Stimulated activated CD4-positive, alpha-beta T cell treated with anti-CD3 and anti-CD28 coated beads, Interleukin-4, amount 100 ng/mL, for 48 hours (primary cell): ENCODE data around the gene SMIM38.

ENCODE experiments used
- DNase-seq, 2 donors: peaks; one replicate each; pipeline ENCODE4 v3.0.0-alpha.2; 2020; ENCODE audit warnings: low read depth in 2 of 2

SMIM38 gene

DNA sequence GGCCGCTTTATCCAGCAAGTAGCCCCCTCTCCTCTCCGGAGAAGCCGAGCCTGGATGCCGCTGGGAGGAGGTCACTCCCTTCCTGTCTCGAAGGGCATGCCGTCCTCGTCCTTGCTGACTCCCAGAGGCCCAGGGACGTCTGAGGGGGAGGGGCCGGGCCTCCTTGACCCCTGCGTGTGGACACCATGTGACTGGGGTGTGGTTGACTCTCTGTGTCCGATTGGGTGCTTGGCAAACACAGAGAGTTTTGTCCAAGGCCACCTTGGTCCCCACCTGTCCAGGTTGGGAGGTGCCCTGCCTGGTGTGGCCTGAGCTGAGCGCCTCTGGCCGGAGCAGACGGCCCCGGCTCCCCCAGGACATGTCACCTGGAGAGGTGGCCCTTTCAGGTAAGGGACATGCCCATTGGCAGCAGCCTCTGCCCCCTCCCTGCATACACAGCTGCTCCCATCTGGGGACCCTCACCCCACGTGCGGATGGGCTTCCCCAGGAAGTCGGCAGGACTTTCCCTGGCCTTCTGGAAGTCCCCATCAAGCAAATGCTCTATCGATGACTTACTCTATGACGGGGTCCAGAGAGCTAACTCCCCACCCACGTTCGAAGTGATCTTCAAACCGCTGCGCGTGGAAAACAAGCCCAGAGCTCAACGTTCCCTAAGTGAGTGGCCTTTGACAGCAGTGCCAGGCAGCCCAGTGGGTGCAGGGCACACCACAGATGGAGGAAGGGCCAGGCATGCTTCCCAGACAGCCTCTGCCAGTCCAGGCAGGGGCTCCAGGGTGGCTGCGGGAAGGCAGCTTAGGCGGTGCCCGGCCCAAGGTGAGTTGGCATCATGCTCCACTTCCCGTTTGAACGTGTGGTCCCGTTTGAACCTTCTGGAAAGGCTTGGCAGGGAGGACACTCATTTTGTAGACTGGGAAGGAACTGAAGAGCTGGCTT is at the start of gene SMIM38:
Gene SMIM38, plus strand, starts transcription at position 634 of the 933 bp plus-strand sequence. CDS start 1,912 bp downstream, outside the sequence.
- DNase-seq = no peak

DNA sequence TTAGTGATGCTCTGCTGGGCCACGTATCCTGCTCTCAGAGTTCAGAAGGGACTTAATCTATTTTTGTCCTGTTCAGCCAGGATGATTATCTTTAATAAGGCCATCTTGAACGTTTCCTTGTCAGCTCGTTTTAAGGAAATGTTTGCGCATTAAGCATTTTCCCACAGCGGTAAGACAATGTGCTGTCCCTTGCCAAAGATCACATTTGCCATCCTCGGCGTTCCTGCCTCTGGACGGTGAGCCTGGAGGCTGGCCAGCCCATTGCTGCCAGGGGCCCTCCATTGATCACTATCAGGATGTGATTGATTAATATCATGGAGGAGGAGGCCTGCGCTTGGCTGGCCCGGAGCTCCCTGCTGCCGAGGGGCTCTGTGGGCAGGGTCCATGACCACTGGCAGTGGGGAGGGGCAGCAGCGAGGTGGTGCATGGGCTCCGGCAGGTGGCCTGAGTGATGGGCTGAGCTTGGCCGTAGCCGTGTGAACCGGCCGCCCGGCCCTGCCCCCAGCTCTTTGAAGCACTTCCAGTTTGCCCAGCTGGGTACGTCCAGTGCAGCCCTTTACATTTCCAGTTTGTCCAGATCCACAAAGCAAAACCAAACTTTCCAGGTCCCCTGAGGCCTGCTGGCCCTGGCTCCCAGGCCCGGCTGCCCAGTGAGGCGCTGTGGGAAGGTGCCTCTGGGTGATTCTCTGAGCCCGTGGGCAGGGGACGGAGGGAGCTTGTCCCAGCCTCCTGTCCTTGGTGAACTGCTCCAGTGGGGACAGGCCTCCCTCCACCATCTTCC is 49.5 kb upstream of the SMIM38 start:
- no peak for DNase-seq

GRCh38 chr11:69107413-69107812 is 48.3 kb upstream of the SMIM38 start:
- no peak for DNase-seq

- DNase-seq = no peak
Observed at GRCh38 chr11:69108030-69108429, 47.7 kb upstream of the SMIM38 start.

GRCh38 chr11:69108559-69108958 is 47.2 kb upstream of the SMIM38 start:
- no peak for DNase-seq

DNA sequence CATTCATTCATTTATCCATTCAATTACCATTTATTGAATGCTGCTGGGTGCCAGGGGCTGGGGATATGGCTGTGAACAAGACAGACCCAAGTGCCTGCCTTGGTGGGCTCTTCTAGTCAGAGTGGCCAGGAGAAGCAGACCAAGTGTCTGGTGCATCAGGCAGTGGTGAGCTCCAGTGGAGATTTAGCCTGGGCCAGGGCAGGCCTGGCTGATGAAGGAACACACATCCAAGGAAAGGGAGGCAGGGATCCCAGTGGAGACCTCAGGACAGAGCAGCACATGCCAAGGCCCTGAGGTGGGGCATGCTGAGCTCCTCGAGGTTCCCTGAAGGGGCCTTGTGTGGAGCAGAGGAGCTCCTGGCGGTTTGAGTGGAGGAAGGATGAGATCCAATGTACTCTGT is 46.6 kb upstream of the SMIM38 start:
- no peak for DNase-seq

DNA sequence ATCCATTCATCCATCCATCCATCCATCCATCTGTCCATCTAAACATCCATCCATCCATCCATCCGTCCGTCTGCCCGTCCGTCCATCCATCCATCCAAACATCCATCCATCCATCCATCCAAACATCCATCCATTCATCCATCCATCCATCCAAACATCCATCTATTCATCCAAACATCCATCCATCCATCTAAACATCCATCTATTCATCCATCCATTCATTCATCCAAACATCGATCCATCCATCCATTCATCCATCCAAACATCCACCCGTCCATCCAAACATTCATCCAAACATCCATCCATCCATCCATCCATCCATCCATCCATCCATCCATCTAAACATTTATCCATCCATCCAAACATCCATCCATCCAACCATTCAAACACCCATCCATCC is 45.3 kb upstream of the SMIM38 start:
- DNase-seq = no peak

GRCh38 chr11:69111624-69112542 is 43.9 kb upstream of the SMIM38 start:
- DNase-seq = no peak

- DNase-seq = no peak
Observed at GRCh38 chr11:69113226-69113625, 42.5 kb upstream of the SMIM38 start.

- DNase-seq = no peak
Observed at GRCh38 chr11:69113646-69114340, 41.9 kb upstream of the SMIM38 start.

GRCh38 chr11:69114362-69114761 is 41.4 kb upstream of the SMIM38 start:
- no peak for DNase-seq

DNA sequence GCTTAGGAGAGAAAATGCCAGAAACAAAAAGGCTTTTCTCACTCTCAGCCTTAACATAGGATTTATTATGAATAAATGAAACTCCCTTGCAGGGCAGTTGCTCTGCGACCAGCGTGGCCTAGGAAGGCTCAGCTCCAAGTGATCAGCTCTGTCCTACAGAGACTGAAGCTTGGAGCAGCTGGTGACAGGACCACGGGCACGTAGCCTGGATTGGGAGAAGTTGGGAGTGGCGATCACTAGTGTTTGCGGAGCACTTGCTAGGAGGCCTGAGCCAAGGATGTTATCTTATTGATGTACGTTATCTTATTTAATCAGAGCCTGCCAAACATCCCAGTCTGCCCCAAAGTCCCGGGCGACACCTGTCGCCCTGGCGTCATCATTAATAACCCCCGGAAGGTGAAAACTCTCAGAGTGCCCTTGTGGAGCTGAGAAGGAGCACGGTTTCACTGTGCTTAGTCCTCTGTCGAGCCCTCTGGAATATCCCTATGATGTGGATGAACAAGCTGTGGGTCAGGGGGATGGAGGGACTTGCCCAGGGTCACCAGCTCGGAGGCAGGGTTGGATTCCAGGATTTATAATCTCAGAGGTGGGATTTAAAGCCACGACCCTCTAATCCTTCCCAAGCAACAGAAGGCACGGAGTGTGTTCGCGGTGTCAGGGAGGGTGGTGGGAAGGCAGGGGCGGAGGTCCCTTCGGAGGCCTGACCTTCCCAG is 40.8 kb upstream of the SMIM38 start:
- DNase-seq = no peak

- no peak for DNase-seq
Observed at GRCh38 chr11:69115586-69116560, 39.9 kb upstream of the SMIM38 start.

DNA sequence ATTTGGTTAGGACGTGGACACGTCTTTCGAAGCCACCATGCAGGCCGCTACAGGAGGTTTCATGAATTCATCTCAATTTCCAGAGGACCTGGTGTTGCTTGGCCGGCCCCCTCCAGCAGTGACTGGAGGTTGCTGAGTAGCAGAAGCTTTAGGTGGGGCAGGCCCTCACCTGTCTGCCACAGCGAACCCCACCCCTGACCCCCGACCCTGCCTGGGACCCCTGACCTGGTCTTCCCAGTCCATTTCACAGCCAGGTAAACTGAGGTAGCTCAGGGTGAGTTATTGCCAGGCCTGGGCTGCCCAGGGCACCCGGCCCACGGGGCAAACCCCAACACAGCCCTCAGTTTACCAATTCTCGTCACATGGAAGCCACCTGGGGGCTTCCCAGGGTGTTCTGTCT is 39.1 kb upstream of the SMIM38 start:
- no peak for DNase-seq

DNA sequence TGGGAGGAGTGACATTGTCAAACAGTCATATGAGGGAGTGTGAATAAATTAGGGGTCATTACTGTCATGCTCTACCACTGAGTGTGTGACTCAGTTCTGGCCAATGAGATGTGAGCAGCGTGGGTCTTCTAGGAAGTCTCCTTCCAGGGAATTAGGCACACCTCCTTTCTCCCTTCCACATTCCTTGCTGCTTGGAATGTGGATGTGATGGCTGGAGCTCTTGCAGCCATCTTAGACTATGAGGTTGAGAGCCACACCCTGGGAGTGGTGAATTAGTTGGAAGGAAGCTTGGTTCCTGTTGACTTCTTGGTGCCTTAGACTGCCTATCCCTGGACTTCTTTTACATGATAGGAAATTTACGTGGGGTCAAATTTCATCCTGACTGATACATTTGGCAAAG is 36.5 kb upstream of the SMIM38 start:
- DNase-seq = no peak

GRCh38 chr11:69120096-69120875 is 35.4 kb upstream of the SMIM38 start:
- no peak for DNase-seq

DNA sequence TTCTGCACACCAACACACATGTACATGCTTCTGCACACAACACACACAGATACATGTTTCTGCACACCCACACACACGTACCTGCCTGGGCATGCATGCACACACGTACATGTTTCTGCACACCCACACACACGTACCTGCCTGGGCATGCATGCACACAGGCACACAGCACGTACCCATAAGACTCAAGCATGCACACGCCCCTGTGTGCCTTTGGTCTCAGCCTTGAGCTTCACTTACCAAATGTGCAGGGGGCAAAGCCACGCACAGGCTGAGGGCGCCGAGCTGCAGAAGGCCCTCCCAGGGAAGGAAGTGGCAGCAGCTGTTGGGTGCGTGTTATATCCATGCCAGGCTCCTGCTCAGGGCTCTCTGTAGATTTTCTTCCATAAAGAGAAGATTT is 34.7 kb upstream of the SMIM38 start:
- DNase-seq = no peak

DNA sequence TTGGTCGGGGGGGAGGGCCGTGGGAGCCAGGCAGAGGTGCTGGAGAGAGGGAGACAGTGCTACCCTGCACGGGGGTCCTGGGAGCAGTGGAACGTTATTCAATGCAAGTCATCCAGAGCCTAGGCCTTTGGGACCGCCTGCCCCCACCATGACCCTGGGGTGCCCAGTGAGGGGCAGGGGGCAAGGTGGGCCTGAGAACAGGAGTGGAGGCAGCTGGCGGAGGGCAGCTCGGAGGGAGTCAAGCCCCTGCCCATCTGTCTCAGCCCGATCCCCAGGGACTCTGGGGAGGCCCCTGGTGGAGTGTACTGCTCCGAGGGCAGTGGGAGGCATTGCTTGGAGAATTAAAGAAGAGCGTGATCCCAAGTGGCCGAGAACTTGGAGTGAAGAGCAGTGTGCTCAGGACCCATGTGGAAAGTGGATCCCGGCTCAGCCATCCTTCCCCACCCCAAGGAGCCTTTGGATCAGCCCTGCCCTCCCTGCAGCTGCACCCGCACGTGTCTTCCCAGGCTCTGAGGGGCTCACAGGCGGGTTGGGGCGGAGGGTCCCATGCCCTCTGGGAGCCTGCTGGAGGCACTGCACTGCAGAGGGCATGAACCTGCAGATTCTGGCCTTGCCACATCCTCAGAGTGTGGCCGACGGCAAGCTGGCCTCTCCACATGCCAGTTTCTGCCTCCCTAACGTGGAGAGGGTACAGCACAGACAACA is 34.0 kb upstream of the SMIM38 start:
- no peak for DNase-seq
